ENCODE measurements around the gene S1PR1. TPM values are rescaled to one million over a fixed set of nuclear protein-coding genes. Genes with fewer than 3 reads are reported as not detected.

Gene S1PR1
- total and polyA plus RNA-seq, 11 donors = 37.0 to 175 (median 60.6) TPM

- 80 to 91% (median 89%) methylated on average over 2 of the region's 2 CpGs for WGBS, 4 donors
- no peak for ATAC-seq
- H3K27me3 ChIP-seq = no peaks in the 10 kb centered on the region
- peaks cover 0 to 11% (median 0%) of the 10 kb centered on the region in 12 donors for H3K9me3 ChIP-seq
- intact Hi-C loops (cut with DNase I) = loop anchor here in 8 of 10 donors (2.0 to 10.0 kb wide), 9 partner anchors 47 to 364 kb away; partner anchors contain the start of genes S1PR1 (in 2 of the 8) and DPH5 (in 1 of the 8)
- peaks cover 0 to 56% (median 1%) of the 10 kb centered on the region in 12 donors for H3K4me1 ChIP-seq
- no peak overlapping the region for H3K4me3 ChIP-seq
- H3K36me3 ChIP-seq = no peaks in the 10 kb centered on the region
- DNase-seq = no peak
- peak overlapping the region in 1 of 12 donors; percentile 37 for H3K27ac ChIP-seq
- TF ChIP-seq POLR2A (IDR thresholded peaks at IDR 0.05) = no peak
- TF ChIP-seq CTCF (IDR thresholded peaks at IDR 0.05) = no peak
Measured at GRCh38 chr1:101285922-101286570, 49.2 kb downstream of the S1PR1 start.

GRCh38 chr1:101288491-101288944 lies 51.7 kb downstream of the S1PR1 start:
- ATAC-seq (peak; percentile 77 to 90 (median 88)), DNase-seq (peak in 4 of 5 donors; percentile 40 to 60 (median 50))
- peaks cover 0 to 11% (median 0%) of the 10 kb centered on the region in 12 donors for H3K9me3 ChIP-seq
- H3K27me3 ChIP-seq = no peaks in the 10 kb centered on the region
- TF ChIP-seq POLR2A (IDR thresholded peaks at IDR 0.05) (no peak), CTCF (IDR thresholded peaks at IDR 0.05) (peak; percentile 89 to 97 (median 94))
- H3K36me3 ChIP-seq = no peaks in the 10 kb centered on the region
- H3K4me3 ChIP-seq = peak overlapping the region in 5 of 12 donors; percentile 8 to 28 (median 10)
- peak overlapping the region in 1 of 12 donors; percentile 61 for H3K27ac ChIP-seq
- intact Hi-C loops (cut with DNase I) = loop anchor here (1.0 to 10.0 kb wide), 11 partner anchors 50 to 368 kb away; partner anchors contain the start of genes S1PR1 (in 2 of the 10) and DPH5 (in 1 of the 10)
- H3K4me1 ChIP-seq = peaks cover 0 to 71% (median 2%) of the 10 kb centered on the region in 12 donors
- WGBS, 4 donors = 30 to 42% (median 37%) methylated on average over 4 of the region's 4 CpGs

- DNase-seq = no peak
- 75 to 85% (median 80%) methylated on average over 6 of the region's 6 CpGs for WGBS, 4 donors
- Histone ChIP-seq H3K36me3 (no peaks in the 10 kb centered on the region), H3K27me3 (no peaks in the 10 kb centered on the region), H3K27ac (no peak overlapping the region), H3K4me3 (no peak overlapping the region), H3K9me3 (peaks cover 0 to 3% (median 0%) of the 10 kb centered on the region in 12 donors), H3K4me1 (peaks cover 0 to 60% (median 2%) of the 10 kb centered on the region in 12 donors)
- TF ChIP-seq POLR2A (IDR thresholded peaks at IDR 0.05) = no peak
- no peak for TF ChIP-seq CTCF (IDR thresholded peaks at IDR 0.05)
- intact Hi-C loops (cut with DNase I) = loop anchor here in 1 of 10 donors (2.0 kb wide), 1 partner anchor 370 kb away; no protein-coding TSS in a partner anchor
- ATAC-seq = no peak
Measured at GRCh38 chr1:101290119-101290921, 53.5 kb downstream of the S1PR1 start.

Other genes with a start within 250 kb of the S1PR1 start
- gene DPH5, start 211.2 kb upstream of the S1PR1 start, total RNA-seq = 10 to 100 TPM; 14.8 to 36.2 (median 26.5) TPM
- 10 to 100 TPM; 28.3 to 38.1 TPM for gene DPH5, start 211.2 kb upstream of the S1PR1 start, polyA plus RNA-seq

Data from heart left ventricle (tissue), 16 donors.